ENCODE data around the gene IRF6. TPM values are rescaled to one million over a fixed set of nuclear protein-coding genes. Genes with fewer than 3 reads are reported as not detected.

Gene IRF6
- total RNA-seq: 10 to 100 TPM; 15.7 to 26.5 TPM
- polyA plus RNA-seq (ENCODE audit: insufficient read length in 6 of 6): 10 to 100 TPM; 17.4 to 23.6 (median 19.3) TPM
- long read RNA-seq, donor 1, full-length matches to known transcripts: 9 of 19 reads
- long read RNA-seq, donor 1, partial matches to known transcripts: 10 of 19 reads
- long read RNA-seq, donor 1, other reads (novel, unspliced or antisense): 0 of 19 reads
- long read RNA-seq, donor 2, full-length matches to known transcripts: 4 of 4 reads
- long read RNA-seq, donor 2, partial matches to known transcripts: 0 of 4 reads
- long read RNA-seq, donor 2, other reads (novel, unspliced or antisense): 0 of 4 reads
- long read RNA-seq, donor 3, full-length matches to known transcripts: 4 of 4 reads
- long read RNA-seq, donor 3, partial matches to known transcripts: 0 of 4 reads
- long read RNA-seq, donor 3, other reads (novel, unspliced or antisense): 0 of 4 reads
- long read RNA-seq, donor 4, partial matches to known transcripts: 2 of 2 reads
- long read RNA-seq, donor 4, other reads (novel, unspliced or antisense): 0 of 2 reads
- long read RNA-seq, donor 5, full-length matches to known transcripts: 7 of 12 reads
- long read RNA-seq, donor 5, partial matches to known transcripts: 5 of 12 reads
- long read RNA-seq, donor 5, other reads (novel, unspliced or antisense): 0 of 12 reads
- long read RNA-seq, donor 6, full-length matches to known transcripts: 6 of 6 reads
- long read RNA-seq, donor 6, partial matches to known transcripts: 0 of 6 reads
- long read RNA-seq, donor 6, other reads (novel, unspliced or antisense): 0 of 6 reads
- long read RNA-seq, donor 7, full-length matches to known transcripts: 3 of 3 reads
- long read RNA-seq, donor 7, partial matches to known transcripts: 0 of 3 reads
- long read RNA-seq, donor 7, other reads (novel, unspliced or antisense): 0 of 3 reads
- long read RNA-seq, donor 8, full-length matches to known transcripts: 6 of 14 reads
- long read RNA-seq, donor 8, partial matches to known transcripts: 8 of 14 reads
- long read RNA-seq, donor 8, other reads (novel, unspliced or antisense): 0 of 14 reads
- long read RNA-seq, donor 9: 0 reads
- long read RNA-seq, donor 10, partial matches to known transcripts: 1 of 1 reads
- long read RNA-seq, donor 10, other reads (novel, unspliced or antisense): 0 of 1 reads
- long read RNA-seq, donor 11: 0 reads
- long read RNA-seq, donor 12, full-length matches to known transcripts: 5 of 5 reads
- long read RNA-seq, donor 12, partial matches to known transcripts: 0 of 5 reads
- long read RNA-seq, donor 12, other reads (novel, unspliced or antisense): 0 of 5 reads

DNA sequence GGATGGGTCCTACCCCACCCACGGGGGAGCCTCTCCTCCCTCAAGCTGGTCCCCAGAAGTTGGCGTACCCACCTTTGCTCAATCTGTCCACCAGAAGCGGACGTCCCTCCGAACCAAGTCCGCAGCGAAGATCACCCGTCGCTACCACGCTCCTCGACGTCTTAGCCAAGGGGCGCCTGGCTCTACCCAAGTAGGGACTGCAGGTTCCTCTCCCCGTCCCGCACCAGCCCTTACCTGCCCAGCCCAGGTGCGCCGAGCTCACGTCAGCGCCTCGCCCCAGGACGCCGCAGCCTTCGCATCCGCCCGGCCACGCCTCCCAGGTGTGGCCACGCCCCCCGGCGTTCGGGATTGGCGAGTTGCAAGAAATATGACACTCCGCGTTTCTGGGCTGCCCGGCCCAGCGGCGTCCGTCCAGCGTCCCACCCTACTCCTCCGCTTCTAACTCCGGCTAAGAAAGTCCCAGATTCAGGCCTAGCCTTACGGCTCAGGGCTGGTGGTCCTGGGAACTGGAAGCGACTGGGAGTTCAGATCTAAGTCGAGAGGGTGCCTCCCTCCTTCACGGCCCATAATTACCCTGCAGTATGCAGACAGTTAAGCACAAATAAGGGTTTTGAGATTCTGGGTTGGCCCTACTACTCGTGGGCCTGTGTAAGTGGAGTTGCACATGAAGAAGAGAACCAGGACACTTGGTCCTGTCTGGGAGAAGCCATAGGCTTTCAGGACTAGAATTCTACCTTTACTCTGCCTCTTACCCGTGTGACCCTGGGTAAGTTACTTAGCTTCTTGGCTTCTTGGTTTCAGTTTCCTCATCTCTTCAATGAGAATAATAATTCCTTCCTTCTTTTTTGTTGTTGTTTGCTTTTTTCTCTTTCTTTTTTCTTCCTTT, at the start of gene IRF6:
Gene IRF6, minus strand, starts transcription at position 268 of the 886 bp plus-strand sequence. CDS start 4,729 bp downstream, outside the sequence.
- TF ChIP-seq, protein P1, sequence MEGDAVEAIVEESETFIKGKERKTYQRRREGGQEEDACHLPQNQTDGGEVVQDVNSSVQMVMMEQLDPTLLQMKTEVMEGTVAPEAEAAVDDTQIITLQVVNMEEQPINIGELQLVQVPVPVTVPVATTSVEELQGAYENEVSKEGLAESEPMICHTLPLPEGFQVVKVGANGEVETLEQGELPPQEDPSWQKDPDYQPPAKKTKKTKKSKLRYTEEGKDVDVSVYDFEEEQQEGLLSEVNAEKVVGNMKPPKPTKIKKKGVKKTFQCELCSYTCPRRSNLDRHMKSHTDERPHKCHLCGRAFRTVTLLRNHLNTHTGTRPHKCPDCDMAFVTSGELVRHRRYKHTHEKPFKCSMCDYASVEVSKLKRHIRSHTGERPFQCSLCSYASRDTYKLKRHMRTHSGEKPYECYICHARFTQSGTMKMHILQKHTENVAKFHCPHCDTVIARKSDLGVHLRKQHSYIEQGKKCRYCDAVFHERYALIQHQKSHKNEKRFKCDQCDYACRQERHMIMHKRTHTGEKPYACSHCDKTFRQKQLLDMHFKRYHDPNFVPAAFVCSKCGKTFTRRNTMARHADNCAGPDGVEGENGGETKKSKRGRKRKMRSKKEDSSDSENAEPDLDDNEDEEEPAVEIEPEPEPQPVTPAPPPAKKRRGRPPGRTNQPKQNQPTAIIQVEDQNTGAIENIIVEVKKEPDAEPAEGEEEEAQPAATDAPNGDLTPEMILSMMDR (IDR thresholded peaks at IDR 0.05): no peak
- intact Hi-C loops (cut with DNase I): no loop called here

DNA sequence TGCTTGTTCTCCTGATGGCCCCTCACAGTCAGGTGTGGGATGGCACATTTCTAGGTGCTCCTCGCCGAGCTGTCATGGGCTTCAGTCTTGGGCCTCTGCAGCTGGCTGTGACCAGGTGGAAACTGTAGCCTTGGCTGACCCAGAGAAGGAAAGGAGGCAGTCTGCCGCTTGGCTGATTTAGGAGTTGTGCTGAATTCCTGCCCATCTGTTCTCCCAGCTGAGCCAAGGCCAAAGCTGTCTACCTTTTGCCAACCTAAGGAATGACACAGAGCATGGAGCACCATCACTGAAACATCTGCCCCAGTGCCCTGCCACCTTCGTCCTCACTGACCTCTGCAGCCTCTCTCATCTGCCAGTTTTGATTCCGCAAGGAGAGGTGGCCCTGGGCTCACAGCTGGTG, 49.7 kb upstream of the IRF6 start:
- TF ChIP-seq, protein P1 (IDR thresholded peaks at IDR 0.05): no peak
- intact Hi-C loops (cut with DNase I): loop anchor here in 1 of 2 donors (10.0 kb wide), 1 partner anchor 139 kb away; no protein-coding TSS in a partner anchor
- H3K4me3 ChIP-seq: no peak overlapping the region
- H3K4me1 ChIP-seq: no peaks in the 10 kb centered on the region
- ATAC-seq: no peak
- H3K36me3 ChIP-seq: peaks cover 0 to 44% of the 10 kb centered on the region in 2 donors
- no peak overlapping the region for H3K27ac ChIP-seq
- no peaks in the 10 kb centered on the region for H3K9me3 ChIP-seq
- no peak for DNase-seq
- H3K27me3 ChIP-seq: no peaks in the 10 kb centered on the region

More for the DNA sequence above, at the start of gene IRF6:
- Histone ChIP-seq H3K36me3 (no peaks in the 10 kb centered on the region), H3K27ac (peak within 1 kb of the TSS; percentile 61 to 83), H3K27me3 (peaks cover 0 to 13% of the 10 kb centered on the region in 2 donors), H3K4me3 (peak within 1 kb of the TSS; percentile 38 to 44), H3K9me3 (no peaks in the 10 kb centered on the region), H3K4me1 (peaks cover 0 to 14% of the 10 kb centered on the region in 2 donors)
- peak; percentile 96 for ATAC-seq
- peak; percentile 80 to 96 (median 92) for DNase-seq

DNA sequence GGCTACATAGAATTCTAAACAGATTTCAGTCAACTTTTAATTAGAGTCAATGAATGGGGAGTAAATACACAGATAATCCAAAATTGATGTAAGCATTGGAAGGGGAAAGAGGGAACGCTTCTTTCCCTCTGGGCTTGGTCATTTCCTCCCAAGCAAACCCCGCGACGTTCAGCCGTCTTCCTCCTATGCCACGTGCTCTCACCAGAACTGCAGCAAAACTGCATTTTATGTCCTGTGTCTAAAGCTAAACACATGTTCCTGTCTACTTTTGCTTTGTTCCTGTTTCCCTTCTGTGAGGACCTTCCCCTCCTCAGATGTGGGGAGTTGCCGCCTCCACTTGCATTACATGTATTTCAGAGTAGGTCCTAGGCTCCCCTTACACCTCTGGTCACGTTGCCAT, 49.1 kb upstream of the IRF6 start:
- Histone ChIP-seq H3K27ac (no peak overlapping the region), H3K4me3 (no peak overlapping the region), H3K9me3 (no peaks in the 10 kb centered on the region), H3K36me3 (peaks cover 0 to 47% of the 10 kb centered on the region in 2 donors), H3K4me1 (no peaks in the 10 kb centered on the region), H3K27me3 (no peaks in the 10 kb centered on the region)
- TF ChIP-seq, protein P1 (IDR thresholded peaks at IDR 0.05): no peak
- DNase-seq: no peak
- ATAC-seq: no peak
- intact Hi-C loops (cut with DNase I): loop anchor here in 1 of 2 donors (10.0 kb wide), 1 partner anchor 140 kb away; no protein-coding TSS in a partner anchor

DNA sequence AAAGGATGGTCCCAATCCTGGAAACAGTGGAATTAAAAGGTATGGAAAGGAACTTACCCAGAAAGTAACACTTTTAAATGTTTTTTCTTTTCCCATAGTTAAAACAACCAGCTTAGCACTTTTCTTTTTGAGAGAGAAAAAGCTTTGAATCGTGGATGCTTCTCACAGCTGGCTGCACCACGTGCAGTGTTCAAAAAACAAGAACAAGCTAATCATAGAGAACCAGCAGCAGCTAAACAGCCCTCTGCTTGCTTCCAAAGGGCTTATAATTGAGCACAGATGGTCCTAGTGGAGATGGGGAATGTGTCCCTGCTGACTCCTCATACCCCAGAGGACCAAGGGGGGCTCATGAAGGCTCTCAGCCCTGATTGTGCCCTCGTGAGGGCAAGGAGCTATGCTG, 48.3 kb upstream of the IRF6 start:
- H3K27me3 ChIP-seq: no peaks in the 10 kb centered on the region
- DNase-seq (no peak), ATAC-seq (no peak)
- TF ChIP-seq, protein P1 (IDR thresholded peaks at IDR 0.05): no peak
- no peaks in the 10 kb centered on the region for H3K9me3 ChIP-seq
- intact Hi-C loops (cut with DNase I): loop anchor here in 1 of 2 donors (10.0 kb wide), 1 partner anchor 141 kb away; no protein-coding TSS in a partner anchor
- H3K27ac ChIP-seq: no peak overlapping the region
- peaks cover 0 to 55% of the 10 kb centered on the region in 2 donors for H3K36me3 ChIP-seq
- no peak overlapping the region for H3K4me3 ChIP-seq
- H3K4me1 ChIP-seq: no peaks in the 10 kb centered on the region

All from left lung (tissue), 14 donors.